Hematopoietic multipotent progenitor cell treated with erythropoietin and hydrocortisone succinate and interleukin-3 and kit ligand, for 6 days (in vitro differentiated cells): ENCODE measurements around the gene INTS6L.
"Not testable (repeated sequence)": the region's sequence is repeated elsewhere in the genome, so short reads cannot be mapped to it uniquely, and the experiment has no call there.

Experiments
- DNase-seq: peaks from one replicate; pipeline ENCODE4 v3.0.0-alpha.2; 2015

INTS6L gene

GRCh38 chrX:135624408-135625204 lies 104.1 kb downstream of the INTS6L start:
- not testable (repeated sequence) for DNase-seq

GRCh38 chrX:135625995-135626394 lies 105.5 kb downstream of the INTS6L start:
- peak; percentile 15 for DNase-seq

- no peak for DNase-seq
Measured at GRCh38 chrX:135629342-135629741, 108.9 kb downstream of the INTS6L start.
